HG02623 (cell line): ENCODE measurements around the gene SLC18A2.

Source experiments
- ATAC-seq: cut with Tn5 transposase; IDR thresholded peaks from one replicate; pipeline ENCODE4 v1.9.1; 2021; ENCODE audit warnings: moderate library complexity; ENCODE audit not compliant: unreplicated experiment

Gene SLC18A2

DNA sequence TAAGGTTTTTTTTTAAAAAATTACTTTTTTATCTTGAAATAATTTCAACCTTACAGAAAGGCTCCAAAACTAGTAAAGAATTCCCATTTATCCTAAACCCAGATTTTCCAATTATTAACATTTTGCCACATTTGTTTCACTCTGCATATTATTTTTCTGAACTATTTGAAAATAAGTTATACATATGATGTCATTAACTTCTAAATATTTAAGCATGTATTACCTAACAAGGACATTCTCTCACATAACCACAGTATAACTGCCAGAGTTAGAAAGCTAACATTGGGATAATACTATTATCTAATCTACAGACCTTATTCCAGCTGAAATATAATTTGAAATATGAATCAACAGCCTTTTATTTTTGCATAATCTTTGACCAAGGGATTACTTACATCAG is 65.8 kb downstream of the SLC18A2 start:
- no peak for ATAC-seq

DNA sequence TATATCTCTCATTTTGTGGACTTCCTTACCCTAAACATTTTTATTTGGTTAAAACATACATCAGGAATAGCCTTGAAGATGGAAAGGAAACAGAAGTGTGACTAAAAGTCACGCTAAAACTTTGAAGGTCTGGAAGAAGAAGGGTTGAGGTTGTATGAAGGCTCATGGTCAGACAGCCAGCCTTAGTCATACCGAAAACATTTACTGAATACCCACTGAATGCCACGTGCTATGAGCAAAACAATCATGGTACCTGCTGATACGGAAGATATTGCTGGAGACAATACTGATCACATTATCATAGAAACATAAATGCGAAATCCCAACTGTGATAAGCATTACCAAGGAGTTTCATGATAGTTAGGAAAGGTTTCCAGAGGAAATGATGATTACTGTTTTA is 70.3 kb downstream of the SLC18A2 start:
- ATAC-seq: no peak

DNA sequence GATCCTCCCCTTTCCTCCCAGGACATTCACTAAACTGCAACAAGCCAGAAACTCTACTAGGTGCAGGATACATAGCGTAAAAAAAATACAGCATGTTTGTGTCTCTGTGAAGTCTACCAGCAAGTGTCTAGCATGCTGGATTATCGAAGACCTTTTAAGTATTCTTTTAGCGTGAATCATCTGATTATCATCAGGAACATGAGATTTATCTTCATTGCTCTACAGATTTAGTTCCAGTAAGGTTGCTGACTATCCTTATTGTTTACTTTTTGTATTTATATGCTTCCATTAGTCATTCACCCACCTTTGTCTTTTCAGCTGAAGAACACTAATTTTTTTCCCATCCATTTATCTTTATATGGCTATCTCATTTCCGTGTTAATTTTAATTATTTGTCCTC is 71.5 kb downstream of the SLC18A2 start:
- ATAC-seq: no peak

DNA sequence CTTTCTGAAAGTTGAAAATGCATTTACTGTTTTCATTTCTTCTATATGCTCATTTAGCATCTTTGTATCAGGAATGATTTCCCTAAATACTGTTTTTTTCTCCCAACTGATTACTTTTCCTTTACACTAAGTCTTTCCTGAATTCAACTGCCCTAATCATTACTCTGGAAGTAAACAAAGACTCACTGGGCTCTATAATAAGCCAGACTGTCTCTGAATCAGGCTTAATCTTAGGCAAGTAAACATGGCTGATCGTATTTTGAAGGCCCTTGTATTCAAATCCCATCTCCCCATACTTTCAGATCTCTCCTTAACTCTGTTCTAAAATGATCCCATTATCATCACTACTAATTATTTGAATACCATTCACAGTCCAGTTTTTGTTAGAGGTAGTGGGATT is 72.7 kb downstream of the SLC18A2 start:
- ATAC-seq: no peak

DNA sequence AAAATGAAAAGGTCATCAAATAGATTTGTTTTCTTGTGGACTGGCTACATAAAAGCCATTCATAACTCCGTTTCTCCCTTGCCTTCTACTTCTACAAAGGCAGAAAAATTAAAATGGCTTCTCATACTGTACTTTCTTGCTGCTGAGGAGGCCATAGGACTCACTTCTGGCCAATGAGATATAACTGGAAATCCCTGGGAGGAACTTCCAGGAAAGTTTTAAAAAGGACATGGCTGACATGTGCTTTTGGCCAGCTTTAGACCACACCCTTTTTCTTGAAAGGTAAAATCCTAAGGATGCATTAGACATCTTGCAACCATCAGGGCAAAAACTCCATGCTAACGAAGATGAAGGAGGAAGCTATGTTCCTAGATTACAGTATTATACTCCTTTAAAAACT is 75.8 kb downstream of the SLC18A2 start:
- no peak for ATAC-seq

DNA sequence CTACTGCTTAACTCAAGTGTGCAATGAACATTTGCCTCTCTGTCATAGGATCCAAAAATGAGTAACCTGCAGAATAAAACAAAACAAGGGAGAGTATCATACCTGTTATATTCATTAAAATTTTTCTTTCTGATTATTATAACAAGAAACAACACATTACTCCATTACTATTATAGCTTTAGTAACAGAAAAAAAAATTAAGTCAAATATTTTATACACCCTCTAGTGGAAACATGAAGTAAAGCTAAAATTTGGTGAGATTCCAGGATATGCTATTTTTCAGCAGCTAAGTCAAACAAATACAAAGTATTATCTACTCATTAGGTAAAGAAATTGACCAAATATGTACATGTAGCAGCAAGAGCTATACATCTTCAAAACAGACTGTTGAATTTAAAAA is 78.0 kb downstream of the SLC18A2 start:
- ATAC-seq: no peak

DNA sequence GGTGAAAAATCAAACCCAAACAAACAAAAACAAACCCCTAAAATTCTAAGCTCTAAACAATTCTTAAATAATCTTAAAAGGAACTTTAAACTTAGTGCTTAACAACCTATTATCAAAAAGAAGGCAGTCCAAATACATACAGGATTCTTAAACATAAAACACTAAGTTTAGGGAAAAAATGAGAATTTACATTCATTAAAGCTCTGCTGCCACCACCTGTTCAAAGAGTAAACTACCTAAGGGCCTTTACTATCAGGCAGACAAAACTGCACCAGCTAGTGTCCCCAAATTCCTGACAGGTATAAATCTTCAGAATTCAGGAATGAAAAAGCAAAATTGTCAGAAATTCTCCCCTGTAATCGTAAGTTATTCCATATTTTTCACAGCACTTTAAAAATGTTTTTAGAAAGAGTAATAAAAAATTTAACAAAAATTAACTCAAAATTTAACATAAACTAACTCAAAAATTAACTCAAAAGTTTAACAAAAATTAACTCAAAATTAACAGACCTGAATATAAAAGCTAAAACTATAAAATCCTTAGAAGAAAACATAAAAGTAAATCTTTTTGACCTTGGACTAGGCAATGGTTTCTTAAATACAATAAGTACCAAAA is 79.2 kb downstream of the SLC18A2 start:
- no peak for ATAC-seq

DNA sequence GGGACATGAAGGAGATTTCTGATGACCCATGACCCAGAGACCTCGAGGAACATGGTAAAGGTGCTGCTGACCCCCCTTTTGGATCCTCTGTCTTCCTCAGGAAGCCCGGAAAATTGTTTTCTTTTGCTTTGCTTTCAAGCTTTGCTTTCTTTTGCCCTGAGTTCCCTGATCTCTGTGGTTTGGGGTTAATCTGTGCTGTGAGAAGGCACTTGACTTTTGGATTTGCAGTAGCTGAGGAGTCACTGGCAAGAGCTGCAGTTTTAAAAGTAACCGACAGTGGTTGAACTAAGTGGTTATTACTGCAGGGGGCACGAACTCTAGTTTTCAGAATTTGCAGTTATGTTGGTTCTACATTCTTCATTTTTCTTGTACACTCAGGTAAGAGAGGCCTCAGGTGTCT is 81.3 kb downstream of the SLC18A2 start:
- ATAC-seq: no peak

DNA sequence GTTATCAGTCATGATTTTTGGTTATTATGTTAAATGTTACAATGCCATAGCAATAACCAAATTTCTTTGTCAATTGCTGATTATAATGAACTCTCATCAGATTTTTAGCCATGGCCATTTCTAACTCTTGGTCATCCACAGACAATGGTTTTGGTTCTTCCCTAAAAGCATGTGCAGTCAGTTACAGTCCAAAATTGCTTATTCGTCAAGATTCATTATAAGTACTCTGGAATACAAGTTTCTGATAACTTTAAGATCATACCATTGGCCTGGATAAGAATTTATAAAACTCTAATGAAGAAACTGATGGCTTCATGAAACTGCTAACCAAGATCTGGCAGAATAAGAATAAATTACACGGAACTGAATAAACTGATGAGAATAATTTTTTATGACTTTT is 83.5 kb downstream of the SLC18A2 start:
- ATAC-seq: no peak

DNA sequence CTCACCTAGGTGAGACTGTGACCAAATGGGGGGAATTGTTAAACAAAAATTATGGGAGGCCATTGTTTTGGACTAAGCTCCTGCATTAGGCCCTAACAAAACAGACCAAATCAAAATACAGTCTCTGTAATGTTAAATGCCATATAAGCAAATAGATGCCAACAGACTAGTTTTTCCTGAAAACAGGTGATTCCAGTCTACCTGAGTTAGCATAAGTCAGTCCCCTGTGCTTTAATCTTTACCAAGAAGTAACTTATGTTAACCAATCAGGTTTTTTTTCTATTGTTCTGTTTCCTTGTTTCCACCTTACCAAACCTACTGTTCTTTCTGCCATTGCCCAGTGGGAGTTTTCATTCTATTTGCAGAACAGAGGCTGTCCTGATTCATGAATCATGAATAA is 86.3 kb downstream of the SLC18A2 start:
- ATAC-seq: no peak
